GM18907 (cell line): ENCODE data around the gene FMN1.
"Not testable (repeated sequence)": the region's sequence is repeated elsewhere in the genome, so short reads cannot be mapped to it uniquely, and the experiment has no call there.

Experiments used
- ATAC-seq: cut with Tn5 transposase; IDR thresholded peaks from one replicate; pipeline ENCODE4 v1.9.1; 2021; ENCODE audit warnings: mild to moderate bottlenecking, moderate library complexity; ENCODE audit not compliant: unreplicated experiment

The FMN1 gene

DNA sequence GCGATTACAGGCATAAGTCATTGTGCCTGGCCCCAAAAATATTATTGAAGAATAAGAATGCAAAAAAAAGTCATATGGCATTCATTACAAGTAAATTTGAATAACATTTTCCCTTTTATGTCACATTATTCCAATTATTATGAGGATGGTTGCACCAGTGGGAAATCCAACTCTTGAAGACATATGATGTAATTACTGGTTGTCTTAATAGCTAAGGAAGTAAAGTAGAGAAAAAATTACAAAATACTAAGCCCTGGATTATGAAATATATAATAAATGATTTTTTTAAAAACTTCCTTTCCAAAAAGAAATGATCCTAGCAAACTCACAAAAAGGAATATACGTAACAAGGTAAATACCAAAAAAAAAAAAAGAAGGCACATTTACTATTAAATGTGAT is 98.9 kb downstream of the FMN1 start:
- no peak for ATAC-seq

DNA sequence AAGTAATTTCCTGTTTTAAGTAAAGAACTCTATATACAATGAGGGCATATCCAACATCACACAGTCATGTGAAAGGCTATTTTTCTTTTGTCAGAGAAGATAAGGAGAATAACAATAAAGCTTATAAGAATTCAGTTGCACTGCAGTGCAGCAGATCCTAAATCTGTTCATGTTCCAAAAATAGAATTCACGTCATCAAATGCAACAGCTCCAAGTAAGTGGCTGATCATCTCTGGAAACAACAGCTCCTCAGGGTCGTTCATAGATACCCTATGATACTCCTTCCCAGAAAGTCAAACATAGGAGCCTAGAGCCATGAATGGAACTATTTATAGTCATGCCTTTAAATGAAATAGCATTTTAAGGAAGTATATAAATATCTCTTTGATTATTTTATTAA is 100.2 kb downstream of the FMN1 start:
- ATAC-seq = no peak

DNA sequence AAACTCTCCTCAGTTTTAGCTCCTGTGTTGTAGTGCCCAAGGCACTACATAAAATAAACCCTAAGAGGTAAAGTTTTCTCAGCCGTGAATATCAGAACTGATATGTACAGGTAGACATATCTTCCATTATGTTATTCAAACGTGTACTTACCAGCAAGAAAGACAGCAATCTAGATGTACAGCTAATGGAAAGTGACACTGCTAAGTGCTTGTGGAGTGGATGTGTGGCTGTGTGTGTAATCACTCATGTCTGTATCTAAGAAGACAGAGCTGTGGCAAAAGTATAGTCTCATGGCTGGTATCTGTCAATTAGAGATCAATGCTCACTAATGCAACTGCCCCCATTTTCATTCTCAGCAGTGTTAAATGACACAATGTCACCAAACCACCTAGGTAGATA is 101.3 kb downstream of the FMN1 start:
- no peak for ATAC-seq

DNA sequence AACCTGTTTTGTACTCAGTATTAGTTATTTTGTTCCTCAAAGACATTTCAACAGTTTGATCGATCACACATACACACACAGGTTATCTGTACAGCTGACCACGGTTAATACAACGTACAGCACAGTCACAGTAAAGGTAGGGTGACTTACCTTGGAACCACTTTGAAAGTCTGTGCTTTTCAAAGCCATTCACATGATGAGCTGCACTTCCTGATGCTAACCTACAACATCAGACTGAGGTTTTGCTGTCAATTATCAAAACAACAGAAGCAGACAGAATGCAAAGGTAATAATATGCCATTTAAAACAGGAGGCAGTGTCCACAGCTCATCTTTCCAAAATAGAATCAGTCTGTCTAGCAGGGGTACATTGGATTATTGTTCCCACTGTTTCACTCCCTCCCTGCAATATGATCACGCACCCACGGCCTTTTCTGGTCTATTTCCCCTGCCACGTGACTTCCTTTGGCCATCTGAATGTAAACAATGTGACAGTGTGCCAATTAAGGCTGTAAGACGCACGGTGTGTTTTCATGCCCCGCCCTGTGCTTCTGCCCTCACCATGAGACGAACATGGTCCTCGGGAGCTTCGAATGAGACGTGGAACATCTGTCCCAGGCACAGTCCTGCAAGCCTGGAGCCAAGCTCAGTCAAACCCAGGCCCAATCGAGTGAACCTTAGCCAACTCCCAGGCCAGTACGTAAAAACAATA is 102.4 kb downstream of the FMN1 start:
- ATAC-seq = no peak

DNA sequence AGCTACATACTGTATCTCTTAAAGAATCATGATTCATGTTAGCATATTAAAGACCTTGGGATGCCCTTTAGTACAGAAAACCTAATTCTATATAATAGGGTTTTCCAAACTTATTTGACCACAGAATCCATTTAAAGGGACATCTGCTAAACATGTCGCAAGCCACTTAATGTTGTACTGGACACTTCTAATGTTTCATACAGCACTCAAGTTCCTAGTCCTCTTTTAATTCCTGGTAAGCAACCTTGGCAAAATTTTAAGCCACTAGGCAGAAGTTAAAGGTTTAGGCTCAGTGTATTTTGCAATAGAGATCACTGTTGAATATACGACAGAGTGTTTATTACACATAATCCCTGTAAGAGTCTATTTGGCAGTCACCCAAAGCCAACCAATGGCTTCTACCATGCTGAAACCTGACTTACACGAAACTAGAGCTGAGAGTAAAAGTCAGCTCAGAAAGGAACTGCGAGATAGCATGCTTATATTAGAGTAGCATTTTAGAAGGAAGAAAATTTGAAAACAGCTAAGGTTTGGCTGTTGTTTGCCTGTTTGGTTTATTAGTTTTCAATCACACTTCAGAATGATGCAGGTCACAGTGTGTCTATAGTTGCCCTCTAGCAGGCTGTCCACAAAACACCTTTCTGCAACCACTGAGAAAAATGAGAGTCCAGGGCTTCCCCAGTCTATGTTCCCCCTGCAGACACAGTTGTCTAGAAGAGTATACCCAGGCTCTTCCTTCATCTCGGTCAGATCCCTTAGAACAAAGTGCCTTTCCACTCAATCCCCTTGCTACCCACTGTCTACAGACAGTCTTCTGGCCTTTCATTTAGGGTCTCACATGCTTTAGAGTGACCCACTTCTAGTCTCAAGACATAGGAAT is 104.4 kb downstream of the FMN1 start:
- no peak for ATAC-seq

DNA sequence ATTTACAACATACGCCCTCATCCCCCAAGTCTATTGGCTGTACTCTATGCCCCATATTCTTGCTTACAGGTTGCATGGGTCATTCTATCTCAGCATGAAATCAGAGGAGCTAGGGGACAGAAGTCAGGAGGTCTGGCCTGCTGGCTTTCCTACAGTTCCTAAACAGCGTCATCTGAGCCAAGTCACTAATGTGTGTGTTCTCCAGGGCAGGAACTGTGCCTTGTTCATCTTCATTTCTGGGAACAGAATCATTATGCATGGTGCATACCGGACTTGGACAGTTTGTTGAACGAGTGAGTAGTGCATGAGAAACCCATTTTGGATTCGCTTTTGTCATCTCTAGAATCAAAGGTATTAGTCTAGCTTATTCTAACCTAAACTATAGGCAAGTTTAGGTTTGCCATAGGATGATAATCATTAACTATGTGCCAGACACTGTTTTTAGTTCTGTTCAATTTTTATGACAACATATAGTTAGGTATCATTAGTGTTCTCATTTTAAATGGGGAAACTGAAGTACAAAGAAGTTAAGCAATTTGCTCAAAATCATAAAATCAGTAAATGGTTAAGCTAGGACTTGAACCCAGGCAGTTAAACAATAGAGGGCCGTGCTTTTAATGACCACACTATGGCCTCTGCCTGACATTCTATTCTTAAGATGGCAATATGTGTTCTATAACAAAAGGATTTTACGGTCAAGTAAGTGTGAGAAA is 105.2 kb downstream of the FMN1 start:
- no peak for ATAC-seq

DNA sequence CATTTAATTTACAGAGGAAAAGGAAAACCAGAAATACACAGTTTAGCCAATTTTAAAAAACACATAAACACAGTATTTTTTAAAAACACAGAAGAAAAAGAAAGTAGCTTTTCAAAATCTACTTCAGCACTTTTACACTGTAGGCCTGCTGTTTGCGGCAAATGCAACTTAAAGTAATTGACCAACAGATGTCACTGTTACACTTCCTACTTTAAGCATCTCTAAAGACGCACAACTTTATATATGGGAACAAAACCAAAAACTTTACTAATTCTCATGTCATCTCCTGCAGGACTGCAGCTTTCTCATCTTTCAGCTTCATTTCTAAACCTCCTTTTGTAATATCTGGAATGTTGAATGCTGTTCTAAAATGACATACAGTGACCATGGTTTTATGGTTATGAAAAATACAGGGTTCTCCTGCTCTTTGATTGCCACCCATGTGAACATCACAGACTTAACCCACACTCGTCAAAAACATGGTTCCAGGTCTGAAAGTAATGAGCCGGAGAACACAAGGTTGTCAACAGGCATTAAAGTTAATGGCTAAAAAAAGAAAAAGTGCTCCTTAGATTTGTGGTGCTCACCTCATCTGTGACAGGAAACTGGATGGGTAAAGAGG is 107.9 kb downstream of the FMN1 start:
- peak; percentile 50 for ATAC-seq

DNA sequence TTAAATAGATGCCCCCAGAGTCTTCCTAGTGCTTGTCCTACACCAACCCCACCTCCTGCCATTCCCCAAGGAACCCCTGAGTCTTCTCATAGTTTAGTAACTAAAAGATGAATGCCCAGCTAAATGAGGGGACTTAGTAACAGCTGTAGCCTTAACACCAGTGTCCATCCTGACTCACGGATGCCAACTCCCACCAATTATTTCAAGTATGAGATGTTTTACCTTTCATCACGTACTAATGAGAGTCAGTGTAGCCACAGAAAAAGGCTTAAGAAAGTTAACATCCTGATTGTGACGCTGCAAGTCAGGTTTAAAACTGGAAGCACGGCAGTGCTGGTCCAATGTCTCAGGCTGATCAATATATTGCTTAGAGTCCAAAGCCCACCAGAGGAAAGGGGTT is 109.9 kb downstream of the FMN1 start:
- no peak for ATAC-seq

DNA sequence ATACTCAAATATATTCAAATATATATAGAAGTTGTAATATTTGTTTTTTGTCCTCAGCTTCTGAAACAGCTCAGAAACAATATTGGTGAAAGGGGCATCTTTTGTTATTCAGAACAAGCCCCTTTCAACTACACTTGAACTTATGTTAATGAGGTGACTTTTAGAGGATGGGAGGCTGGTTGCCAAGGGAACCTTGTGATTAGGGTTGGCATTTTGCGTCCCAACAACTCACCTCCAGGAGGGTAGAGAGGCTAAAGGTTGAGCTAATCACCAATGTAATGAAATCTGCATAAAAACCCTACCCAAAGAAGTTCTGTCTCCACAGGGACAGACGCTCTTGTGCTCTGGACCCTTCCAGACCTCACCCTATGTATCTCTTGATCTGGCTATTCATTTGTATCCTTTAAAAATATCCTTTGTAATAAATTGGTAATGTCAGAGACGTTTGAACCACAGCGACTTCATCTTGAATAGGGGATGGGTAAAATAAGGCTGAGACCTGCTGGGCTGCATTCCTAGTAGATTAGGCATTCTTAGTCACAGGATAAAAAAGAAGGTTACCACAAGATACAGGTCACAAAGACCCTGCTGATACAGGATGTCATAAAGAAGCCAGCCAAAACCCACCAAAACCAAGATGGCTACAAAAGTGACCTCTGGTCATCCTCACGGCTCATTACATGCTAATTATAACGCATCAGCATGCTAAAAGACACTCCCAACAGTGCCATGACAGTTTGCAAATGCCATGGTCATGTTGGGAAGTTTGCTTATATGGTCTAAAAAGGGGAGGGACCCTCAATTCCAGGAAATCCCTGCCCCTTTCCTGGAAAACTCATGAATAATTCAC is 111.1 kb downstream of the FMN1 start:
- ATAC-seq = no peak

DNA sequence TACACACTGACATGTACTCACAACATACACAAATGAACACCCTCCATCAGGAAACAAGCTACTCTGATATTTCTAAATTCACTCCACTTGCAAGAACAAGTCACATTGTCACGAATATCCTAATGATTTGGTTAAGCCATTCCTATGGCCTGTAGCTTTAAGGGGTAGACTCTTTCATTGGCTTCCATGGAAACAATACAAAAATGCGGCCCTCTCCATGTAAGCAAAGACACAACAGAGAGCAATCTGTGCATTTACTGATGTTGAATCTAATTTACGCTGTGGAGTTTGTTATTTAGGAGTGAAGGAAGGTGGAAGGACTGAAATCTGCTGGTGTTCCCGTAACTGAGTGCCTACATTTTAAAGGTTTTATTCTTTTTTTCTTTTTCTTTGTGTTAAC is 114.5 kb downstream of the FMN1 start:
- ATAC-seq = no peak

DNA sequence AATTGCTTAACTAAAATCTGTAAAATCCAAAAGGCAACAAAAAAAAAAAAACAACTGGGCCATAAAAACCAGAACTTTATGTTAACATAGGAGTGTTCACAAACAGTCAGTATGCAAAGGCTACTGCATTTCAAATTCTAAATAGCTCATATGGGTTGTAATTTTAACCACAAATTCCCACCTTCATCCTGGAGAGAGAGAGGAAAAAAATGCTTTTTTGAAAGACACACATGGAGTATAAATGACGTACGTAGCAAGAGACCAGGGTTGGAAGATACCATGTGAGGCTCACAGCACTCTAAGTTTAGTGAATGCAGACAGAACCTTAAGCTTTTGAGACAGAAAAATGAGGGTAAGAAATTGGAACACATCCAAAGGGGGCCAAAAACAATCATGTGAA is 115.9 kb downstream of the FMN1 start:
- no peak for ATAC-seq

DNA sequence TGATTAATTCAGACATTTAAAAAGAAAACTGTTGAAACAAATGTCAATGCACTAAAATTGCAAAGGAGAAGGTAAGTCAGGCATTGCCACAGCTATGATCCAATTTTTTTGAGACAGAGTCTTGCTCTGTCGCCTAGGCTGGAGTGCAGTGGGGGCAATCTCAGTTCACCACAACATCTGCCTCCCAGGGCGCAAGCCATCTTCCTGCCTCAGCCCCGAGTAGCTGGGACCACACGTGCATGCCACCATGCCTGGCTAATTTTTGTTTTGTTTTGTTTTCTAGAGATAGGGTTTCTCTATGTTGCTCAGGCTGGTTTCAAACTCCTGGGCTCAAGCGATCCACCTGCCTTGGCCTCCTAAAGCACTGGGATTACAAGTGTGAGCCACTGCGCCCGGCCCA is 117.6 kb downstream of the FMN1 start:
- ATAC-seq = no peak

DNA sequence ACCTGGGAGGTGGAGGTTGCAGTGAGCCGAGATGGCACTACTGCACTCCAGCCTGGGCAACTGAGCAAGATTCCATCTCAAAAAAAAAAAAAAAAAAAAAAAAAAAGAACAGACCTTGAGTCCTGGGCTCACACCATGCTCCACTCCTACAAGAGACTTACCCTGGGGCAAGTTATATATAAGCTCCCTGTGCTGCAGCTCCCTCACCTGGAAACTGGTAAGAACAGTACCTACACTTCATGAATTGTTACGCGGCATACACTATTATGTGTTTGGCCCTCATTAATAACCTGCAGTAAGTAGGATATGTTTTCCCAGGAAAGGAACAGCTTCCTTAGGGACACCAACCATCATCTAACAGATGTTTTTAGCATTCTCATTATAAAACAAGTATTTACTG is 119.6 kb downstream of the FMN1 start:
- ATAC-seq = no peak

DNA sequence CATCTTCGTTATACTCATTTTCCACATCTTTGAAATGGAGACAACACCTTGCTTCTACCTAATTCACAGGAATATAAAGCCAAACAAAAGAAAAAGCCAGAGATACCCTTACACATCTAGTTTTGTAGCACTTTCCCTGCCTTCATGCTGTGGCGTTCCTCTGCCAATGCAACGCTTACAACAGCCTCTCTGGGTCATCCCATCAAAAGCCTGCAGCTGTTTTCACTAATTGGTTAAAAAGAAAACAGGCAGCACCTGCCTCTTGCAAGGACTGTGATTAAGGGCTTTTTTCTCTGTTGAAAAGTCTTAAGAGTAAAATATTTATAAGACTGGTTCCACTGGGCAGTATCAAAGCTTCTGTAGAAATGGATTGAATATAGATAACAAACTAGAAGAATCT is 120.3 kb downstream of the FMN1 start:
- no peak for ATAC-seq

DNA sequence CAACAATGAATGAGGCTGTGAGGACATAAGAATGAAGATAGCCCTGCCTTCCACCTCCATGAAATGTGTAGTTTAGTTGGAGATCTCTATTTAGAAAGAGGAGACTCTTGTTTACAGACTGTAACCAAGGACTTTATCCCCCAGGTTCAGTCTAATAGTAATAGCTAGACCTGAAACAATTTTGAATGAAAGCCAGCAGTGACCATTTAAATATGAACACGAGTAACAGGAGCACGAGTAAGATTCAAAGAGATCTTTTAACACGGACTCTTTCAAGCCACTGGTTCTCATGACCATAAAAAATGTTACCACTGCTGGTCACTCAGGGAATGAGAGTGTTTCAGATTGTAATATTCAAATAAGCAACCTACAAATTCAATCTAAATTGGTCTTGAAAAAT is 123.1 kb downstream of the FMN1 start:
- no peak for ATAC-seq

DNA sequence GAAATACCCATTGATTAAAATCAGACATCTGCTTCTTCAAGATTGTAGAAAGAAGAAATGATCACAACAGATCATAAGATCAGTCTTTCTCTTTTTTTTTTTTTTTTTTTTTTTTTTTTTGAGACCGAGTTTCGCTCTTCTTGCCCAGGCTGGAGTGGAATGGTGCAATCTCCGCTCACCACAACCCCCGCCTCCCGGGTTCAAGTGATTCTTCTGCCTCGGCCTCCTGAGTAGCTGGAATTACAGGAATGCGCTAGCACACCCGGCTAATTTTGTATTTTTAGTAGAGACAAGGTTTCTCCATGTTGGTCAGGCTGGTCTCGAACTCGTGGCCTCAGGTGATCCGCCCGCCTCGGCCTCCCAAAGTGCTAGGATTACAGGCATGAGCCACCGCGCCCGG is 124.6 kb downstream of the FMN1 start:
- not testable (repeated sequence) for ATAC-seq

DNA sequence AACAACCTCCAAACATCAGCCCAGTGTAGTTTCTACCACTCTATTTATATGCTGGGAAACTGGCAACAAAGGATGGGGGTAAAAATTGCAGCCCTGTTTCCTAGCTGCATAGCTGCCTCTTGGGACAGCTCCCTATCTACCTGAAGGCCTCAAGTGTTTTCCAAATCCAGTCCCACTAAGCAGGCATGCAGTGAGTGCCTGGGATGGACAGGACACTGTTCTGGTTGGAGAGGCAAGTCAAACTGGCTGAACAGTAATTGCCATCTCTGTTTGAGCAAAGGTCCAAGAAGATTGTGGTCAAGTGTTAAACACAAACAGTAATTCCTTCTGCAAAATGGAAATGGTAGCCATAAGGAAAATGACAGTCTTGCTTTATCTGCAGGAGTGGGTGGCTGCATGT is 125.4 kb downstream of the FMN1 start:
- ATAC-seq = no peak

DNA sequence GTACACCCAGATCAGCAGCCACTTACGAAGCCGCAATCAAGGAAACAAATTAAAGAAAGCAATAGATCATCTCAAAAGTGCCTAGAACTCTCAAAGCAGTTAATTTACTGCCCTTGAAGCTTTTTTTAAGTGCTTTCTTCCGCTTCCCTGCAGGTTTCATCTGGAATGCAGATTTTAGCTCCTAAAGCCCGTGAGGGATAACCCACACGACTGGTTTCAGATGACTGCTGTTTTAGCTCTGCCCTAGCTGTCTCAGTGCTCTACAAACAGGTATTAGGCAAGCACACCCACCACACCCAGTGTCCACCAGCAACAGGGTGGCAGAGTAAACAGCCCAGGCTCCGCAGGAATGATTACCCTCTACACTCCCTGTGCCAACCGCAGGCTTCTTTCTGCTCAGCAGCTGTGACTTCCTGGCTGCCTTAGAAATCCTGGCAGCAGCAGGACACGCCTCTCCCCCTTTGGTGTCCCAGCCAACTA is 126.0 kb downstream of the FMN1 start:
- no peak for ATAC-seq

DNA sequence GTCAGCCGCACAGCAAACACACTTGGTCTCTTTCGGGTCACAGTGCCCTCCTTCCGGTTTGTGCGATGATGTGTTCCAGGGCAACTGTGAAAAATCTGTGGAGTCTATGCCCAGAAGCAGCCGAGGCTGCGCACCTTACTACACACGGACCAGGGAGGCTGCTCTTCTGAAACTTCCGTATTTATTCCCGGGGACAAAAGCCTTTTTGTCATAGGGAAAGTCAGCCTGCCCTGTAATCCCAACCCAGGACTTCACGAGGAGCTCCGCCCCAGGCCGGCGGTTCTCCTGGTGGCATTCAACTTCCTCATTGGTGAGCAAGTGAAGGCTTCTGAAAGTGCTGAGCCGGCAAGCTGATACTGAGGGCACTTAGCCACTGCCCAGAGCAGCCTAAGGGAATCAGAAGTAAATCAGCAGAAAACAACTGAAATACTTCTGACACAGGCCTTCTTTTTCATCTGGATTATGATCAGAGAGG is 126.5 kb downstream of the FMN1 start:
- ATAC-seq = peak; percentile 74

DNA sequence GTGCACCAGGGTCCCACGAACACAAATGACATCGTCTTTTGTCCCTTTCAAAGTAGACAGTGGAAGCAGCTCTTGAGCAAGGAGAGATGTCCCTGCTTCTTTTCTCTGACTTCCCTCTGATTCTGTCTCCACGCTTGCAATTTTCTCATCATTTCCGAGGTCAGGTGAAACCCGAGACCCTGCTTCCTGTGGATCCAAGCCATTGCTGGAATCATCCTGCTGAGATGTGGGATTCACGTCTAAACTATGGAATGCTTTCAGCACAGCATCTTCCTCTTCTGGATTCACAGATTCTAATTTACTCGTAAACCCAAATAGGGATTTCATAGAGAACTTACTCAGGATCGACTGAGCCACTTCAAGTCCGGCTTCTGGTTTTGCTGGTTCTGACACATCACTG is 127.1 kb downstream of the FMN1 start:
- no peak for ATAC-seq
